Measurements from ENCODE around the gene POM121C.
"Not testable (repeated sequence)": the region's sequence is repeated elsewhere in the genome, so short reads cannot be mapped to it uniquely, and the experiment has no call there.

POM121C gene

DNA sequence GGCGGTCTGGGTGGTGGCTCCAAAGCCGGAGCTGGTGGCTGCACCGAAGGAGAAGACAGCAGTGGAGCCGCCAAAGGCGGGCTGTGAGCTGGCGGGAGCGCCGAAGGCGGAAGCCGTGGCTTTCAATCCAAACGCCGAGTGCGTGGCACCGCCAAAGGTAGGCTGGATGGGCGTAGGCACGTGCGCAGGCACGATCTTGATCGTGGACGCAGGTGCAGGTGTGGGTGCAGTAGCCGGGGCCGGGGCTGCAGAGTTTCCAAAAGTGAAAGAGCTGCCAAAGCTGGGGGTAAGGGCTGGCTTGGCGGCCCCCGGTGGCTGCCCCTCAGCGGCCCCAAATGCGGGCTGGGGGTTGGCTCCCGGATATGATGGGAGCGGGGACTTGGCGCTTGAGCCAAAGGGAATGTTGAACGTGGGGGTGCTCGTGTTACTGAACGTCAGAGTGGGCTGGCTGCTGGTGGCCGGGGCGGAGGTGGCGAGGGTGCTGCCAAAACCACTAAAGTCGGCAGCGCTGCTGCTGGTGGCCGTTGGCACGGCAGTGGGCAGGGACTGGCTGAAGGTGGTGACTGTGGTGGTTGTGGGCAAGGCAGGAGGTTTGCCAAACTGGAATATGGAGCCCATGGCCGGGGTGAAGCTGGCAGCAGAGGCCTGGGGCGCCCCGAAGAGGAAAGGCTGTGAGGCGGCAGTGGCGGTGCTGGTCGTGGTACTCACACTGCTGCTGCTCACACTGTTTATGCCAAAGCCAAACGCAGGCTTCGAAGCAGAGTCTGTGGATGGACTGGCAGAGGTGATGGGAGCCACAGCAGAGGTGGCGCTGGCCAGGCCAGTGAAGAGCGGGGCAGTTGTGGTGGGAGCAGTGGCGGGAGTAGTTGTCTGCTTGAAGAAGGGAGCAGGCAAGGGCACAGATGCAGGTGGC, 64.0 kb downstream of the POM121C start:
- not testable (repeated sequence) for DNase-seq

DNA sequence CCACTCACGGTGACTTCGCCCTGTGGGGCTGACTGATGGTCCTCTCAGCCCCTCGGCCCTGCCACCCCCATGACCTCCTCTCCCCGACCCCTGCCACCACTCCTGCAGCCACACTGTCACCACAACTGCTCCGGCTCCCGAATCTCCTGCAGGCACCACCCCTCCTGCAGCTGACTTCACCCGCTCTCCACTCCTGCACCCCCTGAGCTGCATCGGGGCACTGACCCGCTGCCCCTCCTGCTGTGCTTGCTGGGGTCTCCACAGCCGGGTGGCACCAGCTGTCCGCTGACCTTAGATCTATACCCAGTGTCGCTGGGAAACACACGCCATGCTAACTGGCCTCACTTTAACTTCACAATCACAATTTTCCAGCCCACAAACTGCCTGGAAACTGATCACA, 65.9 kb downstream of the POM121C start:
- DNase-seq, result not testable (repeated sequence)

DNA sequence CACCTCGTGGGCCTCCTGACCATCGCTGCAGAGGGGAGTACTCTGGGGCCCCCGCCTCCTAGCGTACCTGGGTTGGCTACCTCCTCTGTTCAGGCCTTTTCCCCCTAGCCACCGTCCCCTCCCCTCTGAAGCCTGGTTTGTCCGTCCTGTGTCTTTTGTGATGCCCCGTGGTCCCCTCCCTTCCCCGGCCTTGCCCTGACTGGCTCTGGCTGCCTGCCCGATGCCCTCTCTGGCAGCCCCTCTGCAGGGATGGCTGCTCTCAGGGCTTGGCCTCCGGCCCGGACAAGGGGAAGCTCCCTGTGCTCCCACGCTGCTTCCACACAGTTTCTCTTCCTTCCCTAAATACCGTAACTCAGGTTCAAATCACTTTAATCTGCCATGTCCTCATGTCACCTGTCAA, 66.4 kb downstream of the POM121C start:
- not testable (repeated sequence) for DNase-seq

DNA sequence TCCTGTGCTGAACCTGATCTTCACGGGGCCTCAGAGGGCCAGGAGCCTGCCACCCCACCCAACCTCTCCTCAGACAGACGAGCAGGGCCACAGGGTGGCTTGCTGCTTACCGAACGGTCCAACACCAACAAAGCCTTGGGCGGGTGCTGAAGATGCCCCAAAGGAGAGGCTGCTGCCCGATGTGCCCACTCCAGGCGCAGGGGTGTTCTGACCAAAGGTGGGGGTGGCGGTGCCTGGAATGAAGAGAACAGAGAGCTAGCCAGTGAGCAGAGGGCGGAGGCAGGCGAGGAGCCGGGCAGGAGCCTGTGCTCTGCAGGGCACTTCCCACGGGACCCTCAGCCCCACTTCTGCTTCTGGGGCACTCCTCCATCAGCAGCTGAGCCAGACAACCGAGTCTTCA, 66.9 kb downstream of the POM121C start:
- not testable (repeated sequence) for DNase-seq

DNA sequence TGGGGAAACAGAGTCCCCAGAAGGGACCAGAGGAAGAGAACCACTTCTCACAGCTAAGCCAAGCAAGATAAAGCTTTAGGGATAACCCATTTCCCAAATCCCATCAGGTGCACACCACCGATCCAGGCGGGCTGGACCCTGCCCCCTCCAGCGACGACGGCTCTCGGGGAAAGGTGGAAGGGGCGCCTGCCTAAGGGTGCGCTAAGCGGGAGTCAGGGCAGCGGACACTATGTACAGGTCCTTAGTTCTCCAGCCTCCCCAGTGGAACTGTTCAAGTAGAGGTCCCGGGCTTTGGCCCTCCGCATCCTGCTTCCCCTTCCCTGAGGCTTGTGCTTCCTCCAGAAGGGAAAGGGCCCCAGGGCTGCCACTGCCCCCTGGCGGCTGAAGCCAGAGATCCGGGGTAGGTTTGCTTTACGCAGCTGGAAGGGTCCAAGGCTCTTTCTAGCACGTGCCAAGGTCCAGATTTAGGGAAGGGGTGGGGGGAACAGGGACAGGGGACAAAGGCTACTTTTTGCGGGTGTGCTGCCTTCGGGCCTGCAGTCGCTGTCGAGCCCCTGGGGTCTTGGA, 67.7 kb downstream of the POM121C start:
- DNase-seq, result not testable (repeated sequence)

DNA sequence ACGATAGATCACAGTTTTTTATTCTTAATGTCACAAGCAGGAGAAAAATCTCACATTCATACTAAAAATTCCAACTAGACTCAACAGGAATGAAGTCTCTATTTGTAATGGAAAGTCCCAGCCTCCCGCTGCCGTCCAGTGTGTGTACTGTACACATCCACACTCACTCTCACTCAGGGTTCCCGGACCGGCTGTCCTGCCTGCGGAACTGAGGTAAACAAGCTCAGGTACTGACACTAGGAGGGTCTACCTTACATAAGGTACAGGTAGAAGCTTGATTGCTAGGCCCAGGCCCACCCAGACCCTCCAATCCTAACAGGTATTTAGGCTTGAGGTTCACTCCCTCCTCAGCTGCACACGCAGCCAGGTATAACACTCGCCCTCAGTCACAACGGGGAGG, 69.3 kb downstream of the POM121C start:
- DNase-seq, result not testable (repeated sequence)

DNA sequence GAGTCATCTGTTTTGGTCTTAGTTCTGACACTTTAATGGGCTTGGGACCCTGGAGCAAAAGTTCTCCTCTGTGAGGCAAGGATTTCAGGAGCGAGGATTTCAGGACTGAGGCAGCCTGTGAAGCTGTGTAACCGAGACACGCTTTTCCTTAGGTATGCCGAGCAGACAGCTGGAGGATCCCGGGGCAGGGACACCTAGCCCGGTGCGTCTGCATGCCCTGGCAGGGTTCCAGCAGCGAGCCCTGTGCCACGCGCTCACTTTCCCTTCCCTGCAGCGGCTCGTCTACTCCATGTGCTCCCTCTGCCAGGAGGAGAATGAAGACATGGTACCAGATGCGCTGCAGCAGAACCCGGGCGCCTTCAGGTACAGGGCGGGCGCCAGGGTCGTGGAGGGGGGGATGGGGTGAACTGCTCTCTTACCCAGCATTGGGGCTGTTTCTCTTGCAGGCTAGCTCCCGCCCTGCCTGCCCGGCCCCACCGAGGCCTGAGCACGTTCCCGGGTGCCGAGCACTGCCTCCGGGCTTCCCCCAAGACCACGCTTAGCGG, 70.2 kb downstream of the POM121C start:
- DNase-seq, result not testable (repeated sequence)

DNA sequence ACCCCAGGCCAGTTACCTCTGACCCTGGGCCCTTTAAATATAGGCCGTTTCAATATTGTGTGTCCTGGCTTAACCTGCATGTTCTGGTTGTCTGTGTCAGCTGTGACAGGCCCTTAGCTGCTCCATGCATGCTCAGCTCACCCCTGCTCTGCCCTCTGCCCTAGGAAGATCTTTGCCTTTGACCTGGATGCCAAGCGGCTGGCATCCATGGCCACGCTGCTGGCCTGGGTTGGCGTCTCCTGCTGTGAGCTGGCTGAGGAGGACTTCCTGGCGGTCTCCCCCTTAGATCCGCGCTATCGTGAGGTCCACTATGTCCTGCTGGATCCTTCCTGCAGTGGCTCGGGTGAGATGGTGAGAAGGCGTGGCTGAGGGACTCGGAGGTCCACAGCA, 70.7 kb downstream of the POM121C start:
- not testable (repeated sequence) for DNase-seq

DNA sequence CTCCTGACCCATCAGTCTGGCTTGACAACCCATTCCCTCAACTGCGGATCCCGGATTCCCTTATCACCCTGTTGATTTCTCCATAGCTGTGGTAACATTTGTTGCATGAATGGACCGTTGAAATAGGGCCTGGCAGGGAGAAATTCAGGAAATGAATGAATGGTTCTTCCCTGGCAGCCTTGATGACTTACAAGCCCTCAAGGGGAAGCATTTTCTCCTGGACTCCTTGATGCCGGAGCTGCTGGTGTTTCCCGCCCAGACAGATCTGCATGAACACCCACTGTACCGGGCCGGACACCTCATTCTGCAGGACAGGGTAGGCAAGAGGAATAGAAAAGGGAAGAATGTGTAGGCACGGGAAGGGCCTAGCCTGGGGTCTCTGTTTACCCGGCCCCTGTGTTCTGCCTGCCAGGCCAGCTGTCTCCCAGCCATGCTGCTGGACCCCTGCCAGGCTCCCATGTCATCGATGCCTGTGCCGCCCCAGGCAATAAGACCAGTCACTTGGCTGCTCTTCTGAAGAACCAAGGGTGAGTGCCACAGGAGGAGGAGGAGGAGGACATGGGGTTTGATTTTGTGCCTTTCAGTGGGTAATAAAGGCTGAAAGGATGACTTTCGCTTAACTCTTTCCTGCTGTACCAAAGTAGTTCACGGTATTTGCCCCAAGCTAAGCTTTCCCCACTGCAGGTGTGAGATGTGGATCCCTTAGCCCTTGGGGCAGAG, 71.2 kb downstream of the POM121C start:
- not testable (repeated sequence) for DNase-seq

DNA sequence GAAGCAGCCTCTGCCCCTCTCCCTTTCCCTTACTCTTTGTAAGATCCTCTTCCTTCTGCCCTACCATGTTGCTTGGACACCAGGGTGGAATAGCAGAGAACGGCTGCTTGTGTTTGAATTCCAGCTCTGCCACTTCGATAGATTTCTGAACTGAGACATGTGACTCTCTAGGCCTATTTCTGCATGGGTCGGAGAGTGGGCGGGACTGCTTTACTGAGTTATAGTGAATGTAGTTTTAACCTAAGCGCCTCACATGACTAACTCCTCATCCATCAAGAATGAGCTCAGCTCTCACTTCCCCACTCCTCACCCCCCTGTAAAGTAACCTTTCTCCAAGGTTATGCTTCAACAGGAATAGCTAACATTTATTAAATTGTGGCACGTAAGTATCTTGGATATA, 71.9 kb downstream of the POM121C start:
- DNase-seq, result not testable (repeated sequence)

DNA sequence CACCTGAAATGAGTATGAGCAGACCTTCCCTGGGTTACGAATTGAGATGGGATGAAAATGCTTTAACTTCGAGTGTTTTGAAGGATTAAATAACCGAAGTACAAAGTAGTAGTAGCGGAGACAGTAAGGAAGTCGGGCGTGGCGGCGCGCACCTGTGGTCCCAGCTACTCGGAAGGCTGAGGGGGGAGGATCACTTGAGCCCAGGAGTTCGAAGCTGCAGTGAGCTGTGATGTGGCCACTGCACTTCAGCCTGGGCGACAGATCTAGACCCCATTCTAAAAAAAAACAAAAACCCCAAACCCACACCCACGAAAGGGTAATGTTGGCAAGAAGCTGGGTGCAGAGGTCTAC, 75.3 kb downstream of the POM121C start:
- not testable (repeated sequence) for DNase-seq

DNA sequence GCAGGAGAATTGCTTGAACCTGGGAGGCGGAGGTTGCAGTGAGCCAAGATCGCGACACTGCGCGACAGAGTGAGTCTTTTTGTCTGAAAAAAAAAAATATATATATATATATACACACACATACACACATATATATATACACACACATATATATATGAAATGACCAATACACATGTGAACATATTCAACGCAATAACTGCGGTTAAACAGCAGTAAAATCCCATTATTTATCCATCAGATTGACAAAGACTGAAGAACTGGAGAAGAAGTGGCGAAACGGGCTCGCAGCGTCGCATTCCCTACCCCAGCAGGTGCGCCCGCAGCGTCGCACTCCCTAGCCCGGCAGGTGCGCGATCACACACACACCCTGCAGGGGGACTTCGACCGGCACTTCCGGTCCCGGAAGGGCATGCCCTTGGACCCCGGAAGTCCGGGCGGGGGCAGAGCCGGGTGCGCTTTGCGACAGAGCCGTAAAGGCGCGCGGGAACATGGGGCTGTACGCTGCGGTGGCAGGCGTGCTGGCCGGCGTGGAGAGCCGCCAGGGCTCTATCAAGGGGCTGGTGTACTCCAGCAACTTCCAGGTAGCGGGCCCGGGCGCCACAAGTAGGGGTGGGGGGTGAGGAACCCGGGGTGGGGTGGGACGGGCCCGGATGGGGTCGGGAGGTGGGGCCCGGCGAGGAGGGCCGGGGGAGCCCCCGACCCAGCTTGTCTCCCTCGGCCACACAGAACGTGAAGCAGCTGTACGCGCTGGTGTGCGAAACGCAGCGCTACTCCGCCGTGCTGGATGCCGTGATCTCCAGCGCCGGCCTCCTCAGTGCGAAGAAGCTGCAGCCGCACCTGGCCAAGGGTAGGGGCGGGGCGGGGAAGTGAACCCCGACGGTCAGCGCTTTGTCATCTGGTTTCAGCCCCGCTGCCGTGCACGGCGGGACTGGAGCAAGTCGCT, 75.9 kb downstream of the POM121C start:
- DNase-seq, result not testable (repeated sequence)

DNA sequence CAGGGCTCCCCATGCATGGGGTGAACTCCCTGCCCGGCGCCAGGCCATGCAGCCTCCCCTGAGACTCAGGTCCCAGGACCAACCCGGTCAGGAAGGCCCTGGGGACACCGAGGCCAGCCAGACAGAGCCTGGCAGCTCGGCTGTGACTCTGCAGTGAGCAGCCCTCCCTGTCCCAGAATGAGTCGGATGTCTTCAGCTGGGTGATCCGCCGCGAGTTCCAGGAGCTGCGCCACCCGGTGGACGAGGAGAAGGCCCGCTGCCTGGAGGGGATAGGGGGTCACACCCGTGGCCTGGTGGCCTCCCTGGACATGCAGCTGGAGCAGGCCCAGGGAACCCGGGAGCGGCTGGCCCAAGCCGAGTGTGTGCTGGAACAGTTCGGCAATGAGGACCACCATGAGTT, 81.4 kb downstream of the POM121C start:
- DNase-seq, result not testable (repeated sequence)

DNA sequence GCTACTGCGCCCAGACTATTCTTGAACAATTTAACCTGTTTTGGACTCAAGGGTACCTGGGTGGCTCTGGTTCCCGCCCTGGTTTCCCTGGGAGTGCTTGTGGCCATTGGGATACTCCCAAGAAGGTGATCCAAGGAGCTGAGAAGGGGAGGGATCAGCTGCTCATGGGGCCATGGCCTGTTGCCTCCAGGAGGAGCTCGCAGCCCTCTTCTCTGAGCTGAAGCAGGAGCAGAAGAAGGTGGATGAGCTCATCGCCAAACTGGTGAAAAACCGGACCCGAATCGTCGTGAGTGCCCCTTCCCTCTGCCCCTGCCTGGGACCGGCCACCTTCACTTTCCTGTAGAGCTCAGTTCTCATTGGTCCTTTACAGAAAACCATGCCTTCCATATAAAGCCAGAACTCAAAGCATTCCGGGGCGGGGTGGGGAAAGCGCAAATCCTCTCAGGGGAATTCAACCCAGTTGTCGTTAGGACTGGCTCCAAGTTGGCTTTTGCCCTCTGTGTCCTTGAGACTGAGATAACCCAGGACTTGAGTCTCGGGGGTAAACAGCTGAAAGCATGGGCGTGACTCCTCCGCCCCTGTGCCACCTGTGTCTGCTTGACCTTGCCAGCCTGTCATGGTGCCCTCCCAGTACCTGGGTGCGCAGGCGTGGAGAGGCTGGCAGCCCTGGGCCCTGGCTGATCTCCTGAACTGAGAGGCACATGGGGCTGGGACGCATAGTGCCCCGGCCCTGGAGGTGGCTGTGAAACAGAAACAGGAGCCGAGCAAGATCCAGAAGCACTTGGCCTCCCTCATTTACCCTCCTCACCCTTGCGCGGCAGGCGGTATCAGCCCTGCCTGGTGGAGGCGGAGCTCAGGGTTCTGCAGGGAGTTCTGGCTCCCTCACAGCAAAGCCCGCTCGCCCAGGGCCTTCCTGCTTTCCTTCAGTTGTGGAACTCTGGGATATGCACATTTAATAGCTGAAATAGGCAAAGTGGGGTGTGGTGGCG, 82.3 kb downstream of the POM121C start:
- DNase-seq, result not testable (repeated sequence)

DNA sequence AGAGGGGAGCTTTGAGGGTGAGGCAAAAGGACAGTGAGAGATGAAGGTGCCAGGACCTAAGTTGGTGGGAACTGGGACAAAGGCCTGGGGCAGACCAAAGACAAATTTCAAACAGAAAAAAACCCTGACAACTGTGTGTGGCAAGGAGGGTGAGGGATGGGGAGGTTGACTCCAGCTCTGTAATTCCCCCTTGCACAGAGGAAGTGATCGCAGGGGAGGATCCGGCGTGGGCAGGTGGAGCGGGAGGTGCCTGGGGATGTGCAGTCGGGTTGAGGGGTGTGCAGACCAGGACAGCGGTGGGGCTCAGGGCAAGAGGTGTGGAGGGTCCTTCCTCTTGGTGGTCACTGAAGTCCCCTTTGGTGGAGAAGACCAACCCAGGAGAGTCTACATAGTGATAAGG, 85.5 kb downstream of the POM121C start:
- DNase-seq, result not testable (repeated sequence)

DNA sequence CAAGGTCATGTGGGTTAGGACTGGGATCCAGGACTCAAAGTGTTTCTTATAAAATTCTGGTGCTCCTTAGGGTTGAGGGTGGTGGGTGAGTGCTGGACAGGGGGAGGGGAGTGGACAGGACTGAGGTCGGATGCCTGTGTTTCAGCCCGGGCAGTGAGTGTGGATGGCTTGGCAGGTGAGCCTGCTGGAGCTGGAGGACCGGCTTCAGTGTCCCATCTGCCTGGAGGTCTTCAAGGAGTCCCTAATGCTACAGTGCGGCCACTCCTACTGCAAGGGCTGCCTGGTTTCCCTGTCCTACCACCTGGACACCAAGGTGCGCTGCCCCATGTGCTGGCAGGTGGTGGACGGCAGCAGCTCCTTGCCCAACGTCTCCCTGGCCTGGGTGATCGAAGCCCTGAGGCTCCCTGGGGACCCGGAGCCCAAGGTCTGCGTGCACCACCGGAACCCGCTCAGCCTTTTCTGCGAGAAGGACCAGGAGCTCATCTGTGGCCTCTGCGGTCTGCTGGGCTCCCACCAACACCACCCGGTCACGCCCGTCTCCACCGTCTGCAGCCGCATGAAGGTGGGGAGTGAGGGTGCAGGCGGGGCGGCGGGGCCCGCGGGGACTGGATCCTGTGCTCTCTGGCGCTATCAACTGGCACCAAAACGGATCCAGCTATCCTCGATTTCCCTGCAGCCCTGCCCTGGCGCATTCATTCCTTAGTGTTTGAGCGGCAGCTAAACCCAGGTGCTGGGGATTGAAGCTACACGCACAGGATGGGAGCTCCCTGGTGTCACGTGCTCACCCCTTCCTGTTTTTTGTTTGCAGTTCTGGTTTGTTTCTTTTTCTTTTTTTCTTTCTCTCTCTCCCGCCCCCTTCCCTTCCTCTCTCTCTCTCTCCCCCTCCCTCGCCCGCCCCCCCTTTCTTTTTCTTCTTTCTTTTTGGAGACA, 87.1 kb downstream of the POM121C start:
- not testable (repeated sequence) for DNase-seq

DNA sequence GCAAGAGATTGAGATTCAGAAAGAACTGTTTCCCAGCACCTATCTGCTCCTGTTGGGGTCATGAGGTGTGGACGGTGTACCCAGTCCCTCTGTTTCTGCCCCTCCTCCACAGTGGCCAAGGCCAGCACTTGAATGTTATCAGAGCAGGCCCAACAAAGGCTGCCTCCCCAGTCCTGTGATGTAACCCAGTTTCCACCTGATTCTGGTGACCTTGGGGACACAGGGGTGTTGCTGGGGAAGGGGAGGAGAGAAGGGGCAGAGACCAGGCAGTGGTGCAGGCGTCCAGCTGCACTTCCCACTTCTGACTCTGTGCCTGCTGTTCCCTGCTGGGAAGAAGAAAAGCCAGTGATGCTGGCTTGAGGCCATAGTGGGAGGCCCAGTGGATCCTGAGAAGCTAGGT, 88.2 kb downstream of the POM121C start:
- DNase-seq, result not testable (repeated sequence)

DNA sequence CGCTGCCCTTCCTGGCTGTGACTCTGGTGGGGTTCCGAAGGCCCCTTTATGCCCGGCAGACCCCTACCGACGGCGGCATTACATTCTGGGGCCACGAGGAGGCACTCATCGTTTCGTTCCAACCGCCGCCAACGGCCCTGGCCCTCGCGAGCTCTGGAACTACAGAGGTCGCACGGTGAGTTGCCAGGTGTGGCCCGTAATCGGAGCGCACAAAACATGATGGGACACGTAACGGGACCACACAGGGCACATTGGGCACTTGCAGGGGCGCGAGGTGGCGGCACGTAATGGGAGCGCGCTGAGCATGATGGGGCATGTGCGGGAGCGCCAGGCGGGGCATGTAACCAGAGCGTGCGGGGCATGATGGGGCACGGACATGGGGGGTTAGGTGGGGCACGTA, 90.8 kb downstream of the POM121C start, which contains the start of gene TRIM73:
Gene TRIM73, plus strand, starts transcription at position 301 of the 400 bp plus-strand sequence. CDS start 3,305 bp downstream, outside the sequence.
- not testable (repeated sequence) for DNase-seq

DNA sequence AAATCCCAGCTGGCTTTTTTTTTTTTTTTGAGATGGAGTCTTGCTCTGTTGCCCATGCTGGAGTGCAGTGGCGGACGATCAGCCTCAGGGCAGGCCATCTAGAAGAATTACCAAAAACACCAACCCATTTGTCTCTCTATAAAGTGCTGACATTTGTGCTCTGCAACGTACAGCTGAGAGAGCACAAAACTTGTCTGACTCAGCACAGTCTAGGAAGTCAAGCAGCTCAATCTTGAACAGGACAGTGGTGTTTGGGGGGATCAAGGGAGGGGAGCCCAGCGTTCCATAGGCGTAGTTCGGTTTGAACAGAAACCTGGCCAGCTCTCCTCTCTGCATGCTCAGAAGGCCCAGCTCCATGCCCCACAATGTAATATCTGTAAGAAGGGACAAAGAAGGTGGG, 92.9 kb downstream of the POM121C start:
- DNase-seq, result not testable (repeated sequence)
